H9 (cell line): ENCODE measurements around the gene TAP2. TPM values are rescaled to one million over a fixed set of nuclear protein-coding genes. Genes with fewer than 3 reads are reported as not detected.

ENCODE experiments used
- DNase-seq: peaks from one replicate; pipeline ENCODE4 v3.0.0-alpha.2; 2017
- H2AFZ ChIP-seq: one replicate; pipeline ENCODE4 v1.6.1; 2013; ENCODE audit warnings: mild to moderate bottlenecking, low read length, control low read depth, moderate library complexity
- H2AK5ac ChIP-seq: 2 replicates; pipeline ENCODE4 v1.6.1; 2013; ENCODE audit warnings: low read length, control low read depth, mixed read lengths; ENCODE audit not compliant: insufficient read length
- H2BK120ac ChIP-seq: one replicate; pipeline ENCODE4 v1.6.1; 2013; ENCODE audit warnings: low read depth, mild to moderate bottlenecking, low read length, control low read depth, inconsistent platforms; ENCODE audit not compliant: poor library complexity, severe bottlenecking
- H2BK12ac ChIP-seq: 2 replicates; pipeline ENCODE4 v1.6.1; 2013; ENCODE audit warnings: low read length, control low read depth, mixed read lengths, low read depth; ENCODE audit not compliant: insufficient read length
- H2BK15ac ChIP-seq: 2 replicates; pipeline ENCODE4 v1.6.1; 2013; ENCODE audit warnings: low read depth, low read length, control low read depth
- H2BK20ac ChIP-seq: one replicate; pipeline ENCODE4 v1.6.1; 2013; ENCODE audit warnings: low read depth, mild to moderate bottlenecking, low read length, control low read depth, inconsistent platforms; ENCODE audit not compliant: poor library complexity, severe bottlenecking
- H2BK5ac ChIP-seq: 2 replicates; pipeline ENCODE4 v1.6.1; 2013; ENCODE audit warnings: low read length, control low read depth, mixed read lengths; ENCODE audit not compliant: insufficient read length
- H3K14ac ChIP-seq: 2 replicates; pipeline ENCODE4 v1.6.1; 2013; ENCODE audit warnings: low read length, control low read depth; ENCODE audit not compliant: insufficient read depth
- H3K18ac ChIP-seq: 2 replicates; pipeline ENCODE4 v1.6.1; 2013; ENCODE audit warnings: low read depth, mild to moderate bottlenecking, mixed read lengths, low read length, control low read depth; ENCODE audit not compliant: insufficient read length
- H3K23ac ChIP-seq: 2 replicates; pipeline ENCODE4 v1.6.1; 2013; ENCODE audit warnings: low read length, control low read depth, mixed read lengths, low read depth; ENCODE audit not compliant: insufficient read length
- H3K23me2 ChIP-seq: 2 replicates; pipeline ENCODE4 v1.6.1; 2013; ENCODE audit warnings: low read depth, mild to moderate bottlenecking, mixed read lengths, low read length, control low read depth; ENCODE audit not compliant: insufficient read length, poor library complexity, severe bottlenecking
- H3K27ac ChIP-seq: 2 replicates; pipeline ENCODE4 v1.5.1; 2013; ENCODE audit warnings: low read length, control low read depth, mixed read lengths, low read depth; ENCODE audit not compliant: insufficient read length
- H3K27me3 ChIP-seq: 2 replicates; pipeline ENCODE4 v1.6.1; 2013; ENCODE audit warnings: low read length, control low read depth, inconsistent platforms; ENCODE audit not compliant: insufficient read depth
- H3K4ac ChIP-seq: 2 replicates; pipeline ENCODE4 v1.6.1; 2013; ENCODE audit warnings: low read depth, mild to moderate bottlenecking, control low read depth, inconsistent platforms, low read length, moderate library complexity
- H3K4me1 ChIP-seq: 2 replicates; pipeline ENCODE4 v1.6.1; 2013; ENCODE audit warnings: low read length, control low read depth, inconsistent platforms; ENCODE audit not compliant: insufficient read depth
- H3K4me2 ChIP-seq: 2 replicates; pipeline ENCODE4 v1.6.1; 2013; ENCODE audit warnings: low read length, control low read depth, mixed read lengths; ENCODE audit not compliant: insufficient read length, insufficient read depth
- H3K56ac ChIP-seq: 2 replicates; pipeline ENCODE4 v1.6.1; 2013; ENCODE audit warnings: low read depth, mild to moderate bottlenecking, mixed read lengths, low read length, control low read depth; ENCODE audit not compliant: insufficient read length
- H3K79me1 ChIP-seq: 2 replicates; pipeline ENCODE4 v1.6.1; 2013; ENCODE audit warnings: low read depth, mild to moderate bottlenecking, moderate library complexity, low read length, control low read depth, inconsistent platforms; ENCODE audit not compliant: insufficient read depth, poor library complexity, severe bottlenecking
- H3K79me2 ChIP-seq: 2 replicates; pipeline ENCODE4 v1.6.1; 2013; ENCODE audit warnings: low read length, control low read depth, inconsistent platforms; ENCODE audit not compliant: insufficient read depth
- H3K9ac ChIP-seq: 2 replicates; pipeline ENCODE4 v1.6.1; 2013; ENCODE audit warnings: low read length, control low read depth, mixed read lengths; ENCODE audit not compliant: insufficient read length; ENCODE audit errors: extremely low read depth
- H3K9me3 ChIP-seq: one replicate; pipeline ENCODE4 v1.6.1; 2013; ENCODE audit warnings: low read depth, low read length, inconsistent platforms; ENCODE audit not compliant: control insufficient read depth
- H3T11ph ChIP-seq: one replicate; pipeline ENCODE4 v1.6.1; 2013; ENCODE audit warnings: mild to moderate bottlenecking, low read length, control low read depth, inconsistent platforms
- H4K20me1 ChIP-seq: one replicate; pipeline ENCODE4 v1.6.1; 2013; ENCODE audit not compliant: control insufficient read depth, insufficient read length, insufficient read depth
- H4K5ac ChIP-seq: 2 replicates; pipeline ENCODE4 v1.6.1; 2013; ENCODE audit warnings: low read depth, mild to moderate bottlenecking, mixed read lengths, low read length, control low read depth; ENCODE audit not compliant: insufficient read length
- H4K8ac ChIP-seq: replicated peaks from 2 replicates; pipeline ENCODE4 v1.6.1; 2013; ENCODE audit warnings: low read length, control low read depth, mixed read lengths, low read depth; ENCODE audit not compliant: insufficient read length
- H4K91ac ChIP-seq: 2 replicates; pipeline ENCODE4 v1.6.1; 2013; ENCODE audit warnings: low read depth, mild to moderate bottlenecking, moderate library complexity, mixed read lengths, low read length, control low read depth; ENCODE audit not compliant: insufficient read length
- H3K27ac Mint-ChIP-seq, 3 experiments: 2 replicates in 2 of 3; 3 replicates in 1 of 3; pipeline ENCODE4 v1.8.0; 2020 to 2021; ENCODE audit warnings: mixed read lengths in 3 of 3, mild to moderate bottlenecking in 1 of 3, moderate library complexity in 1 of 3
- H3K27me3 Mint-ChIP-seq: 2 replicates; pipeline ENCODE4 v1.8.0; 2021; ENCODE audit warnings: low read depth, mild to moderate bottlenecking, moderate library complexity, mixed read lengths
- H3K36me3 Mint-ChIP-seq, 3 experiments: 2 replicates in 2 of 3; 3 replicates in 1 of 3; pipeline ENCODE4 v1.8.0; 2020 to 2021; ENCODE audit warnings: low read depth in 3 of 3, mixed read lengths in 3 of 3; ENCODE audit not compliant: insufficient read depth in 1 of 3
- H3K4me1 Mint-ChIP-seq, 2 experiments: 2 replicates each; pipeline ENCODE4 v1.8.0; 2020; ENCODE audit warnings: mixed read lengths in 2 of 2
- H3K4me3 Mint-ChIP-seq, 2 experiments: 2 replicates in 1 of 2; 3 replicates in 1 of 2; pipeline ENCODE4 v1.8.0; 2020 to 2021; ENCODE audit warnings: mild to moderate bottlenecking in 2 of 2, mixed read lengths in 2 of 2, moderate library complexity in 1 of 2
- H3K9me3 Mint-ChIP-seq, 2 experiments: 2 replicates in 1 of 2; 3 replicates in 1 of 2; pipeline ENCODE4 v1.8.0; 2020; ENCODE audit warnings: mild to moderate bottlenecking in 2 of 2, mixed read lengths in 2 of 2, moderate library complexity in 1 of 2
- WGBS: extraction: QIAGEN DNeasy Blood & Tissue Kit; methylation state at CpG from one replicate; pipeline ENCODE4 v1.1.7; 2013; ENCODE audit warnings: missing lambda C conversion rate, low lambda C conversion rate, mixed read lengths; ENCODE audit not compliant: insufficient read length; ENCODE audit errors: extremely low coverage; 5-methylcytosine and 5-hydroxymethylcytosine counted together
- total RNA-seq: library from RNA; stranded (reverse); gene quantifications from 2 replicates; pipeline ENCODE4 v1.2.1, GENCODE V29; 2021
- TF ChIP-seq, protein P1 (sequence below): fragments of 200-600 bp; sonication (generic); conservative IDR thresholded peaks from 3 replicates; pipeline ENCODE4 v1.8.0; 2021; ENCODE audit warnings: antibody characterized with exemption, mild to moderate bottlenecking

Gene TAP2
- total RNA-seq, 1 experiment from 2014 or later, result 16.3 TPM

DNA sequence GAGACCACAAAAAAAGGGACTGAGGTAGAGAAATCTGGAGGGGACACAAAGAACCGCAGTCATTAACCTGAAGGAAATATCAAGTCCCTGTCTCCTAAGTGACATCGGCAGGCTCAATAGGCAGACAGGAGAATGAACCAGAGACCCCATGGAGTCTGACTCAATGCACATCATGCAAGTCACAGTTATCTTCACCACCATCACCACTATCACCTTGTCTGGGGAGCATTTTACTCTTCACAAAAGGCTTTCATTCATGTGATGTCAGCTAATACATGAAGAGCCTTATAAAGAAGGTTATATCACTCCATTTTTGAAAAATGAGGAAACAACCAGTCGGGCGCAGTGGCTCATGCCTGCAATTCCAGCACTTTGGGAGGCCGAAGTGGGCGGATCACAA lies 10.6 kb upstream of the TAP2 start:
- no peaks in the 10 kb centered on the region; the same call in 1 of the 2 replicates for H3K27me3 ChIP-seq
- H2AK5ac ChIP-seq, result no peak overlapping the region
- H3K9ac ChIP-seq, result no peak overlapping the region
- H3K79me2 ChIP-seq, result no peaks in the 10 kb centered on the region
- H3K4me2 ChIP-seq, result no peak overlapping the region
- Mint-ChIP-seq H3K27me3 (peaks cover 33% of the 10 kb centered on the region), H3K4me1 (peaks cover 13 to 16% of the 10 kb centered on the region in 2 experiments), H3K4me3 (no peak overlapping the region), H3K27ac (no peak overlapping the region), H3K9me3 (no peaks in the 10 kb centered on the region), H3K36me3 (peaks cover 4 to 32% (median 5%) of the 10 kb centered on the region in 3 experiments; a peak in 5 of 7 replicates)
- WGBS, result no CpG with 5 or more reads among the region's 6 CpGs
- no peak overlapping the region for H2BK5ac ChIP-seq
- no peak overlapping the region for H3K27ac ChIP-seq
- no peaks in the 10 kb centered on the region for H3K79me1 ChIP-seq
- no peak overlapping the region for H3K18ac ChIP-seq
- H2AFZ ChIP-seq, result no peak overlapping the region
- H3K4ac ChIP-seq, result no peak overlapping the region
- no peak overlapping the region for H4K5ac ChIP-seq
- no peak overlapping the region for H4K8ac ChIP-seq
- no peaks in the 10 kb centered on the region for H3K9me3 ChIP-seq
- no peak overlapping the region for H3K23ac ChIP-seq
- no peaks in the 10 kb centered on the region for H4K20me1 ChIP-seq
- no peak overlapping the region for H2BK15ac ChIP-seq
- no peak overlapping the region for H3T11ph ChIP-seq
- TF ChIP-seq, protein P1, sequence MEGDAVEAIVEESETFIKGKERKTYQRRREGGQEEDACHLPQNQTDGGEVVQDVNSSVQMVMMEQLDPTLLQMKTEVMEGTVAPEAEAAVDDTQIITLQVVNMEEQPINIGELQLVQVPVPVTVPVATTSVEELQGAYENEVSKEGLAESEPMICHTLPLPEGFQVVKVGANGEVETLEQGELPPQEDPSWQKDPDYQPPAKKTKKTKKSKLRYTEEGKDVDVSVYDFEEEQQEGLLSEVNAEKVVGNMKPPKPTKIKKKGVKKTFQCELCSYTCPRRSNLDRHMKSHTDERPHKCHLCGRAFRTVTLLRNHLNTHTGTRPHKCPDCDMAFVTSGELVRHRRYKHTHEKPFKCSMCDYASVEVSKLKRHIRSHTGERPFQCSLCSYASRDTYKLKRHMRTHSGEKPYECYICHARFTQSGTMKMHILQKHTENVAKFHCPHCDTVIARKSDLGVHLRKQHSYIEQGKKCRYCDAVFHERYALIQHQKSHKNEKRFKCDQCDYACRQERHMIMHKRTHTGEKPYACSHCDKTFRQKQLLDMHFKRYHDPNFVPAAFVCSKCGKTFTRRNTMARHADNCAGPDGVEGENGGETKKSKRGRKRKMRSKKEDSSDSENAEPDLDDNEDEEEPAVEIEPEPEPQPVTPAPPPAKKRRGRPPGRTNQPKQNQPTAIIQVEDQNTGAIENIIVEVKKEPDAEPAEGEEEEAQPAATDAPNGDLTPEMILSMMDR, result no peak
- H2BK20ac ChIP-seq, result no peak overlapping the region
- no peak overlapping the region for H3K56ac ChIP-seq
- no peak overlapping the region for H2BK120ac ChIP-seq
- no peak overlapping the region for H4K91ac ChIP-seq
- no peak overlapping the region for H3K14ac ChIP-seq
- DNase-seq, result no peak
- H2BK12ac ChIP-seq, result no peak overlapping the region
- peaks cover 19% of the 10 kb centered on the region for H3K23me2 ChIP-seq
- H3K4me1 ChIP-seq, result peaks cover 2% of the 10 kb centered on the region; the same call in 1 of the 2 replicates
